ENCODE measurements around the gene GNS. TPM values are rescaled to one million over a fixed set of nuclear protein-coding genes. Genes with fewer than 3 reads are reported as not detected.

The GNS gene
- total and polyA plus RNA-seq, 2 of the 13 experiments (the other 11 are each of a cell fraction or from before 2014, with no cell fraction given) = 49.8 to 51.0 TPM

- Histone ChIP-seq H3K79me2 (ENCODE audit: insufficient read depth, low read length) (peaks cover 15% of the 10 kb centered on the region), H3K9ac (ENCODE audit: insufficient read depth, low read depth, low read length) (no peak overlapping the region), H4K20me1 (ENCODE audit: insufficient read depth, low read length) (no peaks in the 10 kb centered on the region), H3K9me3 (ENCODE audit: low read length) (no peaks in the 10 kb centered on the region), H2AFZ (ENCODE audit: low read length) (no peak overlapping the region), H3K4me2 (ENCODE audit: low read depth, low read length) (no peak overlapping the region), H3K27me3 (ENCODE audit: control insufficient read depth in 1 of 2, insufficient read depth in 2 of 2, low read length in 2 of 2) (no peaks in the 10 kb centered on the region), H3K4me1 (ENCODE audit: insufficient read depth, low read length) (peaks cover 62% of the 10 kb centered on the region), H3K27ac (ENCODE audit: extremely low read length, insufficient read depth, low read length) (no peak overlapping the region), H3K36me3 (replicated peaks in 1 of 2; ENCODE audit: control insufficient read depth in 1 of 2, insufficient read depth in 2 of 2, low read length in 2 of 2) (peaks cover 12 to 28% of the 10 kb centered on the region in 2 experiments; a peak in 4 of 5 replicates), H3K4me3 (replicated peaks in 1 of 3; ENCODE audit: insufficient read depth in 1 of 3, low read depth in 2 of 3, low read length in 3 of 3) (no peak overlapping the region)
- in situ Hi-C loops (cut with HindIII; ENCODE audit: extremely low pct_ligation_motif_present, low pct_unique_long_range_greater_than_20kb) (no loop called here), intact Hi-C loops (cut with micrococcal nuclease; ENCODE audit: unreplicated experiment) (no loop called here)
- WGBS (ENCODE audit: low lambda C conversion rate) = 99% methylated on average over 6 of the region's 6 CpGs
- ATAC-seq (no peak), FAIRE-seq (no peak), DNase-seq (ENCODE audit: low spot score) (no peak)
- BruUV-seq (replicated peaks) = no TSS peak
- ChIA-PET POLR2A (no interaction called here), CTCF (ENCODE audit: low intra/inter-chr PET ratio, low total read pairs) (no interaction called here)
- TF ChIP-seq RBM39 (IDR thresholded peaks at IDR 0.05; ENCODE audit: low read depth, low read length, poor library complexity, severe bottlenecking) = no peak
- peak; percentile 35; the same call in 1 of the 2 replicates for TF ChIP-seq ZNF770 (CRISPR knock-in tag; IDR thresholded peaks at IDR 0.05)
Observed at GRCh38 chr12:64685050-64685449, 74.2 kb downstream of the GNS start.

- ChIA-PET CTCF (ENCODE audit: low intra/inter-chr PET ratio, low total read pairs) (no interaction called here), POLR2A (no interaction called here)
- no peak overlapping the region for H3K4me2 ChIP-seq (ENCODE audit: low read depth, low read length)
- in situ Hi-C loops (cut with HindIII; ENCODE audit: extremely low pct_ligation_motif_present, low pct_unique_long_range_greater_than_20kb) (no loop called here), intact Hi-C loops (cut with micrococcal nuclease; ENCODE audit: unreplicated experiment) (no loop called here)
- ATAC-seq (no peak), DNase-seq (ENCODE audit: low spot score) (no peak), FAIRE-seq (no peak)
- H4K20me1 ChIP-seq (ENCODE audit: insufficient read depth, low read length) = no peaks in the 10 kb centered on the region
- BruUV-seq (replicated peaks) = no TSS peak
- H3K4me3 ChIP-seq (replicated peaks in 1 of 3; ENCODE audit: insufficient read depth in 1 of 3, low read depth in 2 of 3, low read length in 3 of 3) = no peak overlapping the region
- H2AFZ ChIP-seq (ENCODE audit: low read length) = no peak overlapping the region
- H3K4me1 ChIP-seq (ENCODE audit: insufficient read depth, low read length) = peaks cover 71% of the 10 kb centered on the region
- peaks cover 12 to 22% of the 10 kb centered on the region in 2 experiments; a peak in 4 of 5 replicates for H3K36me3 ChIP-seq (replicated peaks in 1 of 2; ENCODE audit: control insufficient read depth in 1 of 2, insufficient read depth in 2 of 2, low read length in 2 of 2)
- H3K27me3 ChIP-seq (ENCODE audit: control insufficient read depth in 1 of 2, insufficient read depth in 2 of 2, low read length in 2 of 2) = no peaks in the 10 kb centered on the region
- H3K79me2 ChIP-seq (ENCODE audit: insufficient read depth, low read length) = peaks cover 18% of the 10 kb centered on the region
- no peak overlapping the region for H3K27ac ChIP-seq (ENCODE audit: extremely low read length, insufficient read depth, low read length)
- H3K9me3 ChIP-seq (ENCODE audit: low read length) = no peaks in the 10 kb centered on the region
- 94% methylated on average over 10 of the region's 10 CpGs for WGBS (ENCODE audit: low lambda C conversion rate)
- H3K9ac ChIP-seq (ENCODE audit: insufficient read depth, low read depth, low read length) = no peak overlapping the region
- no peak for TF ChIP-seq GMEB1 (CRISPR knock-in tag; IDR thresholded peaks at IDR 0.05; ENCODE audit: borderline replicate concordance)
- TF ChIP-seq, protein P1, sequence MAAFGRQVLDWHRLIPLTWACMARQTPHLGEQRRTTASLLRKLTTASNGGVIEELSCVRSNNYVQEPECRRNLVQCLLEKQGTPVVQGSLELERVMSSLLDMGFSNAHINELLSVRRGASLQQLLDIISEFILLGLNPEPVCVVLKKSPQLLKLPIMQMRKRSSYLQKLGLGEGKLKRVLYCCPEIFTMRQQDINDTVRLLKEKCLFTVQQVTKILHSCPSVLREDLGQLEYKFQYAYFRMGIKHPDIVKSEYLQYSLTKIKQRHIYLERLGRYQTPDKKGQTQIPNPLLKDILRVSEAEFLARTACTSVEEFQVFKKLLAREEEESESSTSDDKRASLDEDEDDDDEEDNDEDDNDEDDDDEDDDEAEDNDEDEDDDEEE (CRISPR knock-in tag; IDR thresholded peaks at IDR 0.05) = no peak
- TF ChIP-seq ZNF772 (CRISPR knock-in tag; IDR thresholded peaks at IDR 0.05) = no peak
- TF ChIP-seq ZSCAN31 (CRISPR knock-in tag; IDR thresholded peaks at IDR 0.05; ENCODE audit: low read depth) = no peak
- no peak for TF ChIP-seq ZNF44 (CRISPR knock-in tag; IDR thresholded peaks at IDR 0.05)
- TF ChIP-seq CENPX (CRISPR knock-in tag; IDR thresholded peaks at IDR 0.05) = no peak
- no peak for TF ChIP-seq UBTF (CRISPR knock-in tag; IDR thresholded peaks at IDR 0.05)
- no peak for TF ChIP-seq JUN (CRISPR knock-in tag; IDR thresholded peaks at IDR 0.05)
Observed at GRCh38 chr12:64683816-64684543, 75.2 kb downstream of the GNS start.

Measured in HepG2 (cell line).